Hepatocyte (in vitro differentiated cells): ENCODE results near the gene KRTAP10-1. TPM values are rescaled to one million over a fixed set of nuclear protein-coding genes. Genes with fewer than 3 reads are reported as not detected.

Experiments used
- DNase-seq: peaks from one replicate; pipeline ENCODE4 v3.0.0-alpha.2; 2016; ENCODE audit warnings: low spot score
- H2AFZ ChIP-seq: fragments of 200-600 bp; sonication (generic); 2 replicates; pipeline ENCODE4 v1.6.0; 2016; ENCODE audit warnings: antibody characterized with exemption, mild to moderate bottlenecking
- H3K27ac ChIP-seq: fragments of 200-600 bp; sonication (generic); 2 replicates; pipeline ENCODE4 v1.5.1; 2016; ENCODE audit warnings: mild to moderate bottlenecking
- H3K27me3 ChIP-seq: fragments of 200-600 bp; sonication (generic); 2 replicates; pipeline ENCODE4 v1.6.1; 2016
- H3K36me3 ChIP-seq: fragments of 200-600 bp; sonication (generic); replicated peaks from 2 replicates; pipeline ENCODE4 v1.5.1; 2016; ENCODE audit warnings: low read depth; ENCODE audit not compliant: insufficient read depth
- H3K4me1 ChIP-seq: fragments of 200-600 bp; sonication (generic); 2 replicates; pipeline ENCODE4 v1.5.1; 2016; ENCODE audit warnings: mild to moderate bottlenecking, moderate library complexity; ENCODE audit not compliant: insufficient read depth
- H3K4me2 ChIP-seq: fragments of 200-600 bp; sonication (generic); 2 replicates; pipeline ENCODE4 v1.6.0; 2016
- H3K4me3 ChIP-seq: fragments of 200-600 bp; sonication (generic); 2 replicates; pipeline ENCODE4 v1.5.1; 2016; ENCODE audit warnings: mild to moderate bottlenecking
- H3K79me2 ChIP-seq: fragments of 200-600 bp; sonication (generic); 2 replicates; pipeline ENCODE4 v1.6.0; 2017; ENCODE audit warnings: mild to moderate bottlenecking
- H3K9me2 ChIP-seq: fragments of 200-600 bp; sonication (generic); replicated peaks from 2 replicates; pipeline ENCODE4 v1.6.0; 2017; ENCODE audit warnings: mild to moderate bottlenecking; ENCODE audit not compliant: insufficient read depth
- H3K9me3 ChIP-seq: fragments of 200-600 bp; sonication (generic); 2 replicates; pipeline ENCODE4 v1.5.1; 2016; ENCODE audit warnings: low read depth, mild to moderate bottlenecking
- H4K20me1 ChIP-seq: fragments of 200-600 bp; sonication (generic); 2 replicates; pipeline ENCODE4 v1.6.0; 2016; ENCODE audit warnings: mild to moderate bottlenecking; ENCODE audit not compliant: insufficient read depth, poor library complexity, severe bottlenecking
- CTCF ChIP-seq: fragments of 200-600 bp; sonication (generic); IDR thresholded peaks from 2 replicates; pipeline ENCODE4 v1.5.1; 2016; ENCODE audit warnings: antibody characterized with exemption, mild to moderate bottlenecking; ENCODE audit not compliant: poor library complexity
- EZH2 ChIP-seq: fragments of 200-600 bp; sonication (generic); IDR thresholded peaks from 2 replicates; pipeline ENCODE4 v1.6.1; 2016; ENCODE audit warnings: antibody characterized with exemption, mild to moderate bottlenecking, borderline replicate concordance
- EZH2phosphoT487 ChIP-seq: fragments of 200-600 bp; sonication (generic); IDR thresholded peaks from one replicate; pipeline ENCODE4 v1.6.1; 2018; ENCODE audit warnings: antibody characterized with exemption, mild to moderate bottlenecking, low read depth, moderate library complexity; ENCODE audit not compliant: unreplicated experiment, severe bottlenecking
- WGBS: methylation state at CpG from one replicate; pipeline ENCODE4 v1.1.6; 2016; ENCODE audit warnings: low lambda C conversion rate; ENCODE audit errors: missing lambda C conversion rate; 5-methylcytosine and 5-hydroxymethylcytosine counted together
- polyA plus RNA-seq: library from polyadenylated mRNA; unstranded; fragments of >200 nt; fragmentation: Nextera tagmentation; extraction: Ambion mirVana; gene quantifications from 2 replicates; pipeline ENCODE4 v1.2.1, GENCODE V29; 2016
- total RNA-seq: library from RNA; depleted of rRNA; stranded (reverse); fragments of >200 nt; gene quantifications from 2 replicates; pipeline ENCODE4 v1.2.3, GENCODE V29; 2014

Gene KRTAP10-1
- total and polyA plus RNA-seq, 2 experiments from 2014 or later = not detected

GRCh38 chr21:44507673-44508425, 32.1 kb downstream of the KRTAP10-1 start:
- no peaks in the 10 kb centered on the region for H3K9me3 ChIP-seq
- TF ChIP-seq CTCF = no peak
- no peak for TF ChIP-seq EZH2
- no peak for TF ChIP-seq EZH2phosphoT487
- H3K4me1 ChIP-seq = peaks cover 8% of the 10 kb centered on the region
- H2AFZ ChIP-seq = no peak overlapping the region
- no peak overlapping the region for H3K27ac ChIP-seq
- no peaks in the 10 kb centered on the region for H3K27me3 ChIP-seq
- H3K4me2 ChIP-seq = no peak overlapping the region
- no peak for DNase-seq
- WGBS = 92% methylated on average over 26 of the region's 26 CpGs
- H3K9me2 ChIP-seq = no peaks in the 10 kb centered on the region
- H3K36me3 ChIP-seq = no peaks in the 10 kb centered on the region
- no peak overlapping the region for H3K4me3 ChIP-seq
- H4K20me1 ChIP-seq = no peaks in the 10 kb centered on the region
- no peaks in the 10 kb centered on the region for H3K79me2 ChIP-seq

GRCh38 chr21:44506279-44507255, 33.4 kb downstream of the KRTAP10-1 start:
- Histone ChIP-seq H4K20me1 (no peaks in the 10 kb centered on the region), H3K36me3 (no peaks in the 10 kb centered on the region)

GRCh38 chr21:44505673-44506278, 34.2 kb downstream of the KRTAP10-1 start:
- Histone ChIP-seq H4K20me1 (no peaks in the 10 kb centered on the region), H3K4me2 (no peak overlapping the region), H3K9me3 (no peaks in the 10 kb centered on the region), H3K9me2 (no peaks in the 10 kb centered on the region), H3K4me1 (peaks cover 7% of the 10 kb centered on the region), H3K79me2 (no peaks in the 10 kb centered on the region), H2AFZ (no peak overlapping the region), H3K27ac (peak overlapping the region; percentile 59), H3K36me3 (no peaks in the 10 kb centered on the region), H3K4me3 (no peak overlapping the region), H3K27me3 (no peaks in the 10 kb centered on the region)
- peak; percentile 73 for DNase-seq
- 66% methylated on average over 16 of the region's 16 CpGs for WGBS
- no peak for TF ChIP-seq EZH2

More at GRCh38 chr21:44506279-44507255, 33.4 kb downstream of the KRTAP10-1 start:
- Histone ChIP-seq H3K9me2 (no peaks in the 10 kb centered on the region), H3K4me3 (no peak overlapping the region), H3K27me3 (no peaks in the 10 kb centered on the region), H3K4me2 (no peak overlapping the region), H2AFZ (no peak overlapping the region), H3K9me3 (no peaks in the 10 kb centered on the region), H3K4me1 (peaks cover 8% of the 10 kb centered on the region), H3K79me2 (no peaks in the 10 kb centered on the region), H3K27ac (peak overlapping the region; percentile 59)
- TF ChIP-seq CTCF (no peak), EZH2phosphoT487 (no peak), EZH2 (no peak)
- 85% methylated on average over 43 of the region's 44 CpGs for WGBS
- DNase-seq = no peak
